CD14-positive monocyte (primary cell): Measurements from ENCODE around the gene KRTAP3-3. TPM values are rescaled to one million over a fixed set of nuclear protein-coding genes. Genes with fewer than 3 reads are reported as not detected.

Source experiments
- DNase-seq, 3 donors: peaks; one replicate each; pipeline ENCODE4 v3.0.0-alpha.2; 2011 to 2022
- H2AFZ ChIP-seq: 2 replicates; pipeline ENCODE4 v1.6.0; 2012; ENCODE audit warnings: mild to moderate bottlenecking, low read depth, low read length, inconsistent platforms; ENCODE audit not compliant: insufficient read depth, poor library complexity, severe bottlenecking
- H3K27ac ChIP-seq, 2 donors: 1 replicate in 1 of 2; 2 replicates in 1 of 2; pipeline ENCODE4 v1.5.1; 2012 to 2013; ENCODE audit warnings: low read length in 2 of 2, control low read depth in 1 of 2, inconsistent platforms in 1 of 2, low read depth in 1 of 2, mild to moderate bottlenecking in 1 of 2
- H3K27me3 ChIP-seq, 2 donors: one replicate each; pipeline versions ENCODE4 v1.6.0 to v1.6.1; 2011 to 2013; ENCODE audit warnings: low read length in 2 of 2; ENCODE audit not compliant: control insufficient read depth in 2 of 2, insufficient read depth in 2 of 2
- H3K36me3 ChIP-seq, 2 donors: replicated peaks in 1 of 2; 1 replicate in 1 of 2; 2 replicates in 1 of 2; pipeline versions ENCODE4 v1.5.1 to v1.6.1; 2012 to 2013; ENCODE audit warnings: low read length in 2 of 2, control low read depth in 1 of 2, inconsistent platforms in 1 of 2, mild to moderate bottlenecking in 1 of 2; ENCODE audit not compliant: insufficient read depth in 2 of 2, control insufficient read depth in 1 of 2
- H3K4me1 ChIP-seq, 2 donors: 1 replicate in 1 of 2; 2 replicates in 1 of 2; pipeline versions ENCODE4 v1.5.1 to v1.6.1; 2012 to 2013; ENCODE audit warnings: low read length in 2 of 2, control low read depth in 1 of 2, inconsistent platforms in 1 of 2, mild to moderate bottlenecking in 1 of 2, moderate library complexity in 1 of 2; ENCODE audit not compliant: insufficient read depth in 2 of 2, control insufficient read depth in 1 of 2
- H3K4me2 ChIP-seq: replicated peaks from 2 replicates; pipeline ENCODE3; 2012; ENCODE audit warnings: low read length, moderate library complexity, mild to moderate bottlenecking; ENCODE audit not compliant: poor library complexity, severe bottlenecking; ENCODE audit errors: extremely low read depth
- H3K4me3 ChIP-seq, 3 experiments: fragments of 200-600 bp in 1 of 3; sonication (generic) in 1 of 3; replicated peaks in 1 of 3; 1 replicate in 2 of 3; 2 replicates in 1 of 3; pipeline ENCODE4 v1.5.1; 2011 to 2013; ENCODE audit warnings: low read length in 3 of 3, mild to moderate bottlenecking in 3 of 3, control low read depth in 2 of 3, low read depth in 2 of 3, inconsistent platforms in 1 of 3, moderate library complexity in 1 of 3
- H3K79me2 ChIP-seq: 2 replicates; pipeline ENCODE4 v1.6.0; 2012; ENCODE audit warnings: mild to moderate bottlenecking, control low read depth, inconsistent platforms, low read length, moderate library complexity; ENCODE audit not compliant: insufficient read depth
- H3K9ac ChIP-seq: 2 replicates; pipeline ENCODE4 v1.6.0; 2017; ENCODE audit warnings: low read length, mild to moderate bottlenecking; ENCODE audit not compliant: insufficient read depth, poor library complexity, severe bottlenecking
- H3K9me3 ChIP-seq, 2 donors: replicated peaks in 1 of 2; 1 replicate in 1 of 2; 2 replicates in 1 of 2; pipeline versions ENCODE4 v1.5.1 to v1.6.1; 2012 to 2013; ENCODE audit warnings: low read length in 2 of 2, control low read depth in 1 of 2; ENCODE audit not compliant: control insufficient read depth in 1 of 2, insufficient read depth in 1 of 2
- H4K20me1 ChIP-seq: 2 replicates; pipeline ENCODE4 v1.6.0; 2012; ENCODE audit warnings: mild to moderate bottlenecking, low read length, control low read depth, moderate library complexity; ENCODE audit not compliant: insufficient read depth
- H3K27ac Mint-ChIP-seq, 7 donors: one replicate each; pipeline ENCODE4 v1.8.0; 2020; ENCODE audit warnings: mild to moderate bottlenecking in 7 of 7, mixed read lengths in 7 of 7, moderate library complexity in 6 of 7, inconsistent platforms in 2 of 7
- H3K27me3 Mint-ChIP-seq, 3 donors: one replicate each; pipeline ENCODE4 v1.8.0; 2021 to 2022; ENCODE audit warnings: low read depth in 3 of 3, mild to moderate bottlenecking in 3 of 3, mixed read lengths in 3 of 3, moderate library complexity in 3 of 3, inconsistent platforms in 1 of 3
- H3K36me3 Mint-ChIP-seq, 2 donors: one replicate each; pipeline ENCODE4 v1.8.0; 2020; ENCODE audit warnings: mixed read lengths in 2 of 2, inconsistent platforms in 1 of 2, mild to moderate bottlenecking in 1 of 2
- H3K4me1 Mint-ChIP-seq: one replicate; pipeline ENCODE4 v1.8.0; 2020; ENCODE audit warnings: mild to moderate bottlenecking, mixed read lengths
- H3K4me3 Mint-ChIP-seq, 2 donors: one replicate each; pipeline ENCODE4 v1.8.0; 2020; ENCODE audit warnings: mild to moderate bottlenecking in 2 of 2, mixed read lengths in 2 of 2, moderate library complexity in 1 of 2
- H3K9me3 Mint-ChIP-seq, 7 donors: one replicate each; pipeline ENCODE4 v1.8.0; 2020 to 2022; ENCODE audit warnings: mixed read lengths in 7 of 7, mild to moderate bottlenecking in 6 of 7, moderate library complexity in 6 of 7, inconsistent platforms in 2 of 7
- CTCF ChIP-seq: fragments of 200-600 bp; IDR thresholded peaks from one replicate; pipeline ENCODE4 v1.8.0; 2022; ENCODE audit warnings: antibody characterized with exemption, mild to moderate bottlenecking
- WGBS: methylation state at CpG from one replicate; pipeline ENCODE4 v1.1.5; 2013; ENCODE audit warnings: missing lambda C conversion rate; ENCODE audit not compliant: insufficient coverage; 5-methylcytosine and 5-hydroxymethylcytosine counted together
- intact Hi-C, 2 donors: fragments of 100-400 bp; cut with micrococcal nuclease; formaldehyde crosslinking; loops; one replicate each; pipeline versions ENCODE4 v1.15.0 to v1.15.1; 2023
- polyA plus RNA-seq, 3 donors: library from polyadenylated mRNA; depleted of rRNA in 1 of 3; unstranded in 2 of 3; stranded (reverse) in 1 of 3; fragments of 300-500 nt in 2 of 3; fragments of >200 nt in 1 of 3; fragmentation: Illumina TruSeq in 2 of 3; gene quantifications; 1 replicate in 2 of 3; 2 replicates in 1 of 3; pipeline ENCODE4 v1.2.3, GENCODE V29; 2012 to 2021

Gene KRTAP3-3
- polyA plus RNA-seq, 3 donors = not detected

- Histone ChIP-seq H3K27me3 (peaks cover 14 to 24% of the 10 kb centered on the region in 2 donors), H3K27ac (no peak overlapping the region), H3K4me3 (no peak overlapping the region), H3K9me3 (no peaks in the 10 kb centered on the region), H2AFZ (no peak overlapping the region), H4K20me1 (no peaks in the 10 kb centered on the region), H3K79me2 (no peaks in the 10 kb centered on the region), H3K4me1 (peaks cover 0 to 9% of the 10 kb centered on the region in 2 donors), H3K9ac (no peak overlapping the region), H3K4me2 (no peak overlapping the region), H3K36me3 (no peaks in the 10 kb centered on the region)
- H3K27ac Mint-ChIP-seq = no peak overlapping the region
- DNase-seq = no peak
- no CpG with 5 or more reads among the region's 2 CpGs for WGBS
- no peak for TF ChIP-seq CTCF
- intact Hi-C loops = no loop called here
- H3K4me1 Mint-ChIP-seq = peaks cover 8% of the 10 kb centered on the region
- H3K27me3 Mint-ChIP-seq = peaks cover 27 to 54% (median 29%) of the 10 kb centered on the region in 3 donors
- peak overlapping the region in 1 of 2 donors; percentile 31 for H3K4me3 Mint-ChIP-seq
- H3K9me3 Mint-ChIP-seq = peaks cover 0 to 2% (median 0%) of the 10 kb centered on the region in 7 donors
- H3K36me3 Mint-ChIP-seq = no peaks in the 10 kb centered on the region
Measured at GRCh38 chr17:40951011-40951622, 42.8 kb downstream of the KRTAP3-3 start.

GRCh38 chr17:40950176-40950575 is 43.8 kb downstream of the KRTAP3-3 start:
- Histone ChIP-seq H3K27ac (no peak overlapping the region), H3K79me2 (no peaks in the 10 kb centered on the region), H3K4me2 (no peak overlapping the region), H2AFZ (no peak overlapping the region), H3K27me3 (peaks cover 17 to 24% of the 10 kb centered on the region in 2 donors), H3K9me3 (no peaks in the 10 kb centered on the region), H4K20me1 (no peaks in the 10 kb centered on the region), H3K4me3 (no peak overlapping the region), H3K36me3 (no peaks in the 10 kb centered on the region), H3K9ac (no peak overlapping the region), H3K4me1 (peaks cover 0 to 9% of the 10 kb centered on the region in 2 donors)
- no peak overlapping the region for H3K27ac Mint-ChIP-seq
- no peak for DNase-seq
- H3K36me3 Mint-ChIP-seq = no peaks in the 10 kb centered on the region
- TF ChIP-seq CTCF = no peak
- WGBS = 100% methylated on average over 3 of the region's 7 CpGs
- intact Hi-C loops = no loop called here
- H3K4me1 Mint-ChIP-seq = peaks cover 8% of the 10 kb centered on the region
- H3K4me3 Mint-ChIP-seq = no peak overlapping the region
- peaks cover 33 to 57% (median 35%) of the 10 kb centered on the region in 3 donors for H3K27me3 Mint-ChIP-seq
- peaks cover 0 to 2% (median 0%) of the 10 kb centered on the region in 7 donors for H3K9me3 Mint-ChIP-seq
